ENCODE data around the gene MFSD1. TPM values are rescaled to one million over a fixed set of nuclear protein-coding genes. Genes with fewer than 3 reads are reported as not detected.
A peak's percentile ranks its signal among the peaks of the same experiment; 100 is the strongest.

Gene MFSD1
- total and polyA plus RNA-seq, 2 of the 8 experiments (the other 6 are each of a cell fraction or from before 2014, with no cell fraction given): 9.3 to 11.5 TPM

GRCh38 chr3:158768361-158768787, 33.5 kb upstream of the MFSD1 start:
- Histone ChIP-seq H3K4ac (replicated peaks; ENCODE audit: insufficient read length, low read depth, low read length) (no peak overlapping the region), H3K9ac (replicated peaks in 1 of 4; ENCODE audit: extremely low read depth in 1 of 4, low read depth in 3 of 4, low read length in 3 of 4) (no peak overlapping the region), H3K14ac (ENCODE audit: insufficient read length) (no peak overlapping the region), H3K4me3 (ENCODE audit: extremely low read depth in 1 of 4, insufficient read depth in 2 of 4, low read depth in 3 of 4, low read length in 4 of 4) (no peak overlapping the region), H3K27ac (ENCODE audit: low read depth, low read length) (no peak overlapping the region), H2BK20ac (ENCODE audit: low read length) (no peak overlapping the region), H2BK120ac (replicated peaks; ENCODE audit: low read depth, low read length) (no peak overlapping the region), H3K79me2 (ENCODE audit: control insufficient read depth in 1 of 2, insufficient read depth in 2 of 2, low read length in 2 of 2) (no peaks in the 10 kb centered on the region), H2BK12ac (ENCODE audit: low read depth, low read length) (no peak overlapping the region), H3K23me2 (ENCODE audit: low read depth, low read length) (no peaks in the 10 kb centered on the region), H2AFZ (ENCODE audit: low read length) (peak overlapping the region; percentile 81; the same call in 1 of the 2 replicates), H3K36me3 (ENCODE audit: control insufficient read depth in 2 of 4, insufficient read depth in 4 of 4, low read length in 3 of 4) (no peaks in the 10 kb centered on the region), H3K4me1 (replicated peaks in 1 of 4; ENCODE audit: control insufficient read depth in 3 of 4, insufficient read depth in 4 of 4, low read length in 3 of 4) (peaks cover 3 to 7% (median 7%) of the 10 kb centered on the region in 4 experiments; a peak in 4 of 7 replicates), H3K79me1 (ENCODE audit: low read depth, low read length) (no peaks in the 10 kb centered on the region), H2BK15ac (ENCODE audit: low read length) (no peak overlapping the region), H4K8ac (ENCODE audit: extremely low read depth, insufficient read depth, low read length) (no peak overlapping the region), H3K27me3 (replicated peaks in 1 of 4; ENCODE audit: control insufficient read depth in 3 of 4, extremely low read depth in 1 of 4, insufficient read depth in 3 of 4, low read length in 3 of 4) (no peaks in the 10 kb centered on the region), H4K5ac (ENCODE audit: insufficient read length, low read depth, low read length) (no peak overlapping the region), H3K23ac (ENCODE audit: insufficient read length) (no peak overlapping the region), H3K9me3 (ENCODE audit: insufficient read depth in 2 of 2, low read depth in 1 of 2, low read length in 1 of 2) (no peaks in the 10 kb centered on the region), H4K20me1 (replicated peaks in 1 of 2; ENCODE audit: control insufficient read depth in 1 of 2, insufficient read depth in 2 of 2, low read length in 2 of 2) (no peaks in the 10 kb centered on the region), H3K18ac (ENCODE audit: extremely low read depth, low read length) (no peak overlapping the region), H4K91ac (replicated peaks; ENCODE audit: insufficient read length, low read length) (no peak overlapping the region), H2AK5ac (ENCODE audit: low read depth, low read length) (no peak overlapping the region), H2BK5ac (ENCODE audit: low read depth, low read length) (no peak overlapping the region), H3K4me2 (ENCODE audit: insufficient read depth in 1 of 2, low read depth in 2 of 2, low read length in 2 of 2) (peak overlapping the region; percentile 22 to 33; a peak in 3 of 4 replicates), H3K56ac (replicated peaks; ENCODE audit: insufficient read length, low read depth, low read length) (no peak overlapping the region)
- CTCF ChIA-PET (ENCODE audit: partially characterized antibody): interaction anchor here (1.8 kb wide), 1 partner anchor 27 kb away, joined by 6 read pairs; no protein-coding TSS in a partner anchor
- POLR2A ChIA-PET (ENCODE audit: partially characterized antibody): no interaction called here
- WGBS, 2 experiments (ENCODE audit: extremely low coverage in 1 of 2, insufficient coverage in 1 of 2, insufficient read length in 1 of 2, insufficient replicate concordance in 2 of 2, low coverage in 1 of 2, low lambda C conversion rate in 2 of 2, missing lambda C conversion rate in 1 of 2): 36% methylated on average over 7 of the region's 7 CpGs; no CpG with 5 or more reads in 1 of the 2 experiments
- no peak for FAIRE-seq
- TF ChIP-seq KDM4A (IDR thresholded peaks at IDR 0.05; ENCODE audit: low read depth, low read length, severe bottlenecking): no peak
- no peak for TF ChIP-seq SIX5 (IDR thresholded peaks at IDR 0.05; ENCODE audit: low read depth, low read length)
- no peak for TF ChIP-seq CTBP2 (IDR thresholded peaks at IDR 0.05; ENCODE audit: borderline replicate concordance, insufficient read depth, insufficient read length, low read length)
- DNase-seq (ENCODE audit: low read depth in 1 of 2, low spot score in 2 of 2): peak in 1 of 2 experiments; percentile 53

Data from H1 (cell line).